ENCODE measurements around the gene ZGPAT.
"Not testable (repeated sequence)": the region's sequence is repeated elsewhere in the genome, so short reads cannot be mapped to it uniquely, and the experiment has no call there.

The ZGPAT gene

DNA sequence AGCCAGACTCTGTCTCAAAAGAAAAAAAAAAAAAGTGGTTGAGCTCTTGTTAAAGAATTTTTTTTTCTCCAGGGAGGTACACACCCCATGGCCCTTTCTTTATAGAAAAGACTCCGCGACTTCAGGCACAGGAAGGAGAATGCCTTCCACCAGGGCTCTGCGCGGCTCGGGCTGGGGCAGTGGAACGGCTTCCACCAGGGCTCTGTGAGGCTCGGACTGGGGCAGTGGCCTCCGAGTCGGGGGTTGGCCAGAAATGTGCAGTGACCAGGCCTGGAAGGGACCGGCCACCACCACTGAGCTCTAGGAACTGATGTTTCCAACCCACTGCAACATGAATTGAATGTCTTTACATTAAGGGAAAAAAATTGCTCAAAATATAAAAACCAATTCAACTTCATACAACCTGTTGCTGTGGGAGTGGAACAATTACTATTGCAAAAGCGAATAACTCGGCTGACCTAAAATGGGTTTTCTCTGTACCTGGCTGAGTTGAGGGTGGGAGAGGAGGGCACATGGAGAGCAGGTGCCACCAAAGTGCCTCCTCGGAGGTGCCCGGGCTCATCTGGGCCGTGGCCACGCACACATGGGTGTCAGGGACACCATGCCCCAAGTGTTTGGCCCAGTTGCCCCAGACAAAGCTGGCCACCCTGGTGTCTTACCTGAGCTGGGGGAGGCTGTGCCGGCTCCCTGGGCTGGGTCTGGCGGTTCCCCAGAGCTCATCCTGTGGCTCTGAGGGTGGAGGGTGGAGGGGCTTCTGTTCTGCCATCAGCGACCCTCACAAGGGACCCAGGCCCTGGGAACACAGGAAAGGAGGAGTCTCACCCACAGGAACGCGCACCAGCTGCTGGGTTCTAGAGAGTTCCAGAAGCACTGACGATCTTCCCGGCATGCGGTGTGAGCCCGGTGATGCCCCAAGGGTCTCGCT is 61.0 kb downstream of the ZGPAT start:
- no peak for DNase-seq

DNA sequence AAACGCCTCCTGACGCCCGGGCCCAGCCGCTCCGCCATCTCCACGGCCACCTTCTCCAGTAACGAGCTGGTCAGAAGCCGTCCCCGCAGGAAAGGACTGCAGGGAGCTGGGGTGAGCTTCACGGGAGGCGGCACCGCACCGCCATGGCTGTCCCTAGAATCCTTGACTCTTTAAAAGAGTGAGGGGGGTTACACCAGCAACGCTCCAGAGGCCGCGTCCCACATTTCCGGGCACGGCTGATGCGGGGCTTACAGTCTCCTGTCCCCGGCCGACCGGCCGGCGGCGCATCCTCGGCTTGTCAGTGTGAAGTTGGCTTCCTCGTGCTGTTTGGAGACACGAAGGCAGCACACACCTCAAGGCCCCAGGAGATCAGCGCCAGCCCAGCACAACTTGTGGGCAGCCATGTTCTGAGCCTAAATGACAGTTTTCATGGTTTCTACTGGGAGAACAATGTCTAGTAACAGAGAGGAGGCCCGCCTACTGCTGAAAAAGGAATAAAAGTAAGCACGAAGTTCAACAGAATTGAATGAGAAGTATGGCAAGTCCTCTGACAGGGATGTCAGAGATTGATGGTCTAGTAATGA is 62.1 kb downstream of the ZGPAT start:
- DNase-seq, result no peak

DNA sequence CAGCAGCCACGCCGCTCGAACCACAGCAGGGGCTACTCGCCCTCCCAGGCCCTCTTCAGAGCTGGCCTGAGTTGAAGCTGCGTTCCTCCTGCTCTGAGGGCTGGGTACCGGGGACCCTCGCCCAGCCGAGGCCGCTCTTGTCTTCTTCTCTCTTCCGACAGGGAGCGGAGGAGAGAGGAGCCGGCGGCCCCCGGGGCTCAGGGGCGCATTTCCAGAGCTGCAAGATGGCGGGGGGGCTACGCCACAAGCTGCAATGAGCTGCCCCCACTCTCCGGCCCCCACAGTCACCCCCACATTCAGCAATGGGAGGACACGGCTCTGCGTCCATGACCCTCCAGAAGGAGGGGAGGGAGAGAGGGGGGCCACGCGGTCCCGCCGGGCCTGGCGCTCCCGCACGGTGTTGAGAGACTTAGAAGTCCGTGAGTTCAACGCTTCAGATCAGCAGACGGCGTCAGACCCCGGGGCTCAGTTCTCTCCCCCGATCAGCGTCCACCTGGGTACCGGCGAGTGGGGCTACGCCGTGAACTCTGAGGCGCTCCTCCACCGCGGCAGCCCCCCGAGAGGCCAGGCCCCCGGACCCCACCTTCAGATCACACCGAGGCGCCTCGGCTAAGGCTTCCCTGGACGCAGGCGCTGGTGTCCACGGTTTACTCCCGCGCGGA is 63.3 kb downstream of the ZGPAT start:
- no peak for DNase-seq

DNA sequence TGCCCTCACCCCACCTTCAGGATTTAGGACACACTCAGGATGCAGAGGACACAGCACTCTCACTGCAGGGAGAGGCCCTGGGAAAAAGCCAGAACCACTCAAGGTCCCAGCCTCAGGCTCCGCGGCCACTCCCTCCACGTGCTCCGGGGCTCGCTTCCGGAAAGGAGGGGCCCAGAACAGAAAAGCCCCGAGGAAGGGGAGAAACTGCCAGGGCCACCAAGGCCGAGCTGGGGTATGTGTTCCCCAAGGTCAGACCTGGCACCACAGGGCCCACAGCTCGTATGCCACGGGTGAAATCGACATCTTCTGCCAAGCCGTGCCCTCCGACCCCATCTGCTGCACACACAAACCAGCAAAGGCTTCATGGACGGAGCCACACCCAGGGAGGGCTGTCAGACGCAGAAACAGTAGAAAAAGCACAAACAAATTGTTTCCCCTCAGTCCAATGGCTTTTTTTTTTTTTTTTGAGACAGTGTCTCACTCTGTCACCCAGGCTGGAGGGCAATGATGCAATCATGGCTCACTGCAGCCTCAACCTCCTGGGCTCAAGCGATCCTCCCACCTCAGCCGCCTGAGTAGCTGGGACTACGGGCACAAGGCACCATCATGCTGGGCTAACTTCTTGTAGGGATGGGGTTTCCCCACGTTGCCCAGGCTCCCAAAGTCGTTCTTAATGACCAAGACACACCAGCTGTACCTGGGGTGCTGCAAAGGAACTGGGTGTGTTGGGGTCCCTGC is 65.1 kb downstream of the ZGPAT start:
- peak; percentile 50 for DNase-seq

DNA sequence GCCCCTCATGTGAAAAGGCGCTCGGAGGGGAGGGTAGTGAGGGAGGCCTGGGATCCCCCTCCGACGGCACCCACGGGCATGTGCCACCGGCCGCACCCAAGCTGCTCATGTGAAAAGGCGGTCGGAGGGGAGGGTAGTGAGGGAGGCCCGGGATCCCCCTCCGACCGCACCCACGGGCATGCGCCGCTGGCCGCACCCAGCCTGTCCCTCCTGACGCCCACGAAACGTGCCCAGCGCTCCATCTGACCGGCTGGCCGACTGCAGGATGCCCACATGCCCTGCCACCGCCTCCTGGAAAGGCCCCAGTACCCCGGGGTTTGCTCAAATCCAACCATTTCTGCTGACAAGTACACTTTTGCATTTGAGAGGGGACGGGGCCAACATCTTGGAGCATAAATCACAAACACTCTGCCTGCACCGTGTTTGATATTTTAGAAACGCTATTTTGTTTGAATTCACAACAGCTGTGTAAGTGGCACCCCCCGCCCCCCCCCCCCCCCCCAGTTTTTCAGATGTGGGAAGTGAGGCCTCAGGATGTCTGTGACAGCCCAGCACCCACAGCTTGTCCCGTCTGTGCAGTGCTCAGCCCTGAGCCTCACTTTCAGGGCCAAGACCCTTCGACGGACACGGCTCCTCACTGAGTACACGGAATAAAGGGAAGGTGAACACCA is 65.9 kb downstream of the ZGPAT start:
- DNase-seq, result no peak

DNA sequence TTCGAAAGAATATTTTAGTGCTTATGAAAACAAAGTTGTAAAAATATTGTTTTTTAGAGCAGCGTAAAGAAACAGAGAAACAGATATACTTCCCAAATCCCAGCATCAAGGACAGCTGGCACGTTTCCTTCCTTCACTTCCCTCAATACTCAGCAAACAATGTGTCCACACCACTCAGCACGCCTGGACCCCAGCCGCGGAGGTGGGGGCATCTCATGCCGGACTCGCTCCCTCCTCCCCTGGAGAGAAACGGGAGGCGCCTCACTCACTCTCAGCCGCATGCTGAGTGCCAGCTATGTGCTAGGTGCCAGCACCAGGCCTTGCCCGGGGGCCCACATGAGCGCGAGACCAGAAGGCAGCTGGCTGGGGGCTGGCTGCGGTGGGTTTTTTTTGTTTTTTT is 66.5 kb downstream of the ZGPAT start:
- no peak for DNase-seq

DNA sequence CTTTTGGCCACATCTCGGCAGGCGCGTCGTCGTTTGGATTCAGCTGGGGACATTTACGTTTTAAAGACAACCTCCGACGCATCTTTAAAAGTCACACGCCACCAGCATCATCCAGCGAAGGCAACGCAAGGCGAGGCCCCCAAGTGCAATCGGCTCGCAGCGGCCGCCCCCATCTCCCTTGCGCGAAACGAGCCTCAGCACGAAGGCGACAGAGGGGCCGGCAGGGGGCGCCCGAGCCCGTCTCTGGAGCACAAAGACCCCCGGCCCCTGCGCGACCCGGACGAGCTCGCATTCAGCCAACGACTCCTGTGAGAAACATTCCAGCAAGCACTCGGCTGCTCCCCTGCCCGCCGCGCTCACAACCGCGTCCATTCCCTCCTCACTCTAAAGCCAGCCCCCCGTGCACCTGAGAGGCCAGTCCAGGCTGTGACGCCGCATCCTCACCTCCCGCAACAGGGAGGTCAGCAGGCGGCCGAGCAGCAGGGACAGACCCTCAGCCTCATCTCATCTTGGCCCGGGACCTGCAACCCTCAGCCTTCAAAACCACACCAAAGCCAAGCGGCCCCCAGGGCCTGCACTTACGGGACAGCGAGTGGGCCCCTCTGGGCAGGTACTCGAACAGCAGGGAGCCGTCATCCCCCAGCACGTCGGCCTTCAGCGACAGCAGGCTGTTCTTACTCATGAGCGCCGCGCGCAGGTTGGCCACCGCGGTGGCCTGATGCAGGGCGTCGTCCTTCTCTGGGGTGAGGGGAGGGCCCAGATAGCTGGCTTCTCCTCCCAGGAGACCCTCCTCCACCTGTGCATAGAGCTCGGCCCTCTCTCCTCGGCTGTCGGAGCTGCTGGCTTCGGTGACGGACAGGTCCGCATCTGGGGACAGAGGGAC is 67.5 kb downstream of the ZGPAT start:
- DNase-seq, result peak; percentile 92

DNA sequence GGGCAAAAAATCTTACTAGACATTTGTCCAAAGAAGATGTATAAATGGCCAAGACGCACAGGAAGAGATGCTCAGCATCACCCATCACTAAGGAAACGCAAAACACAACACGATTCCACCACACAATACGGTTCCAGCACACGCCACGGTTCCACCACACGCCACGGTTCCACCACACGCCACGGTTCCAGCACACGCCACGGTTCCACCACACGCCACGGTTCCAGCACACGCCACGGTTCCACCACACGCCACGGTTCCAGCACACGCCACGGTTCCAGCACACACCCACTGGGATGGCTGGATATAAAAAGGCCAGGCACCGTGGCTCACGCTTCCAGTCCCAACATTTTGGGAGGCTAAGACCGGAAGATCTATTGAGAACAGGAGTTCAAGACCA is 69.0 kb downstream of the ZGPAT start:
- DNase-seq, result not testable (repeated sequence)

DNA sequence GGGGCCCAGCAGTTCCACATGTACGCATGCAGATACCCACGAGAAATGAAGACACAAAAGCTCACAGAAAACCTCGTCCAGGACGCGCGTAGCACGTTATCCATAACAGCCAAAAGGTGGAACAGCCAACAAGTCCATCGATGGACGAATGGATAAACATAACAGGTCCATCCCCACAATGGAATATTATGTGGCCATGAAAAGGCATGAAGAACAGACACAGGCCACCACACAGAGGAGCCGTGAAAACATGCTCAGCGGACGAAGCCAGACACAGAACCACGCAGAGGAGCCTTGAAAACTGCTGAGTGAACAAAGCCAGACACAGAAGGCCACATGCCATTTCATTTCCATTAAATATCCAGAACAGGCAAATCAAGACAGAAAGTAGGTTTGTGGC is 69.8 kb downstream of the ZGPAT start:
- no peak for DNase-seq

DNA sequence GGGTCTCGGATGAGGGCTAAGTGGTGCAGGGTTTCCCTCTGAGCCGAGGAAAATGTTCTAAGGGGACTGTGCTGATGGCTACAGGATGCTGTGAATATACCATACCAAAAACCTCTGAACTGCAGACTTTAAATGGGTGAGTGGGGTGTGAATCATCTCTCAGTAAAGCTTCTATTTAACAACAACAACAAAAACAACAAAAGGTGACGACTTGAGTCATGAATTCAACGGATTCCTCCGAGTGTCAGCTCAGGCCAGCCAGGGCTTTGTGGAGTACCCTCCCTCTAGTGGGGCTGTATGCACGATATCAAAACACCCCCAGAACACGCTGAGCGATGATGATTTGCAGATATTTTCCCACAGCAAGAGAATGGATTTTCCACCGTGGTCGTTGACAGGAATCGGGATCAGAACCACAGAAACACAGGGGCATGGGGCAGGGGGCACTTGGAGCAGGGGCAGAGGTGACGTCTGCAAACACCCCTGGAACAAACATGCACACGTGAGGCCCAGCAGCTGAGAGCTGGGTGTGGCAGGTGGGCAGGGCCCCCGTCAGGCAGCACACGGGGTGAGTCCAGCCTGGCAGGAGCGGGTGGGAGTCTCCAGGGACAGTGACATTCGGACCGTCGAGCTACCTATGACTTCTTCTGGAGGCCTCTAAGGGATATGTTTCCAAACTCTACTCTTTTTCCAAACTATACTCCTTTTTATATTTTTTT is 70.4 kb downstream of the ZGPAT start:
- DNase-seq, result no peak

DNA sequence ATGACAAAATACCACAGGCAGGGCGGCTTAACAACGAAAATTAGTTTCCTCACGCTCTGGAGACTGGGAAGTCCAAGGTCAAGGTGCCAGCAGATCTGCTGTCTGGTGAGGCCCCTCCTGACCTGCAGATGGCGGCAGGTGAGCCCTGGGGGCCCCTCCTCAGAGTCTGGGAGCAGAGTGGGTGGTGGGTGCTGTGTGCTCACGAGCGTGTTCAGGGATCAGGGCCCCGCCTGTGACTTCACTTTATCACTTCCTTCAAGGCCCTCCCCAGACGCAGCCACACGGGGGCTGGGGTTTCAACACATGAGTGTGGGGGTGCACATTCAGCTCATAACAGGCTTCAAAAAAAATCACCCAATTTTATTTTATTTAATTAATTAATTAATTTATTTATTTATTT is 71.0 kb downstream of the ZGPAT start:
- DNase-seq, result no peak

DNA sequence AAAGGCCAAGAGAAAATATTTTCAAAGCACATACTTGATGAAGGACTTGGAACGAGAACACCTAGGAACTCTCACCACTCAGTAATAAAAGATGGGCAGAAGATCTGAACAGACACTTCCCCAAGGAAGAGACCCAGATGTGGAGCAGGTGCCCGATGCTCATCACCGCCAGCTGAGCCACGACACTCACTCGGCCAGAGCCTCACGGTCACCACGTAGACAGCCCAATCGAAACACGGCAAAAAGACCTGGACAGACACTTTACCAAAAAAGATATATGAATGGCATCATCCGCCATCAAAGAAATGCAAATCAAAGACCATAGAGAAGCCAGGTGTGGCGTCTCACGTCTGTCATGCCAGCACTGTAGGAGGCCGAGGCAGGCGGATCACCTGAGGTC is 73.3 kb downstream of the ZGPAT start:
- DNase-seq, result no peak

DNA sequence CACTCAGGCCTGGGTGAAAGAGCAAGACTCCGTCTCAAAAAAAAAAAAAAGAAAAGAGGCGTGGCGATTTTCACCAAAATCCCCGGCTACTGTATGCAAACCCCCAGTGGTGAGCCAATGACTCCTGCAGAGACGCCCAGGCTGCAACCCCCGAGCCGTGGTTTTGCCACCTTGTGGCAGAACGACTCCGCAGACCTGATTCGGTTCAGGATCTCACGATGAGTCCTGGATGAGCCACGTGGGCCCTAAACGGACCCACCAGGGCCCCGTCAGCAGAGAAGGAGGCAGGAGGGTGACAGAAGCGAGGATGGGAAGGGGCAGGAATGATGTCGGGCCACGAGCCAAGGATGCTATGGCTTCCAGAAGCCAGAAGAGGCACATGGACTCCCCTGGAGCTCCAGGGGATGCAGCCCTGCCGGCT is 74.2 kb downstream of the ZGPAT start:
- no peak for DNase-seq

DNA sequence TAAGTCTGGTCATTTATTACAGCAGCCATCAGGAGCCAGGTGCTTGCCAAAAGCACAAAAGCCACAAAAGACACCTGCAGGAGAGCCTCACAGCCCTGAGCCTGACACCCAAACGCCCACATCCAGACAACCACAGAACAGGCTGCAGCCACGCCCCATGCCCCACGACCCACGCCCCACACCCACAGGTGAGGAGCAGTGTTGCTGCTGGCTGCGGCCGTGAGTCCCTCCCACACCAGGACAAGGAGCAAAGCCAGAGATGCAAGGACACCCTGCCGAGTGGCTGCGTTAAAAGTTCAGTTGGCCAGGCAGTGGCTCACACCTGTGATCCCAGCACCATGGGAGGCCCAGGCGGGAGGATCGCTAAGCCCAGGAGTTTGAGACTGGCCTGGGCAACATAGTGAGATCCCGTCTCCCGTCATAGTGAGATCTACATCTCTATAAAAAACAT is 74.7 kb downstream of the ZGPAT start:
- no peak for DNase-seq

DNA sequence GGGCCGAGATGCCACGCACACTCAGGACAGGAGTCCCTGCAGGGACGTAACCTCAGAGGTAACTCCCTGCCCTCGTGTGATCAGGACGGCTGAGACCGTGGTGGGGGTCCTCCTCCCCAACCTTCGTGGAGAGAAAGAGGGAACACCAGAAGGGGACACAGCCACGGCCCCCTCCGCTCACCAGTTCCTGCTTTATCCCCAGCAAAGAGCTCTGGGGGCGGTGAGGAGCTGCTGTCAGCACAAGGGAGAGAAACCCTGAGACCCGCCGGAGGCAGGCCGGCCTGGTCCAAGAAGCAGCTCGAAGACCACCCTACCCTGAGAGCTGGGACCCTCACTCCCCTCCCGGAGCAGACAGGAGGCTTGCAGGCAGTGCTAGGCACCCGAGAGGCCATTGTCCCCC is 76.1 kb downstream of the ZGPAT start:
- DNase-seq, result no peak

DNA sequence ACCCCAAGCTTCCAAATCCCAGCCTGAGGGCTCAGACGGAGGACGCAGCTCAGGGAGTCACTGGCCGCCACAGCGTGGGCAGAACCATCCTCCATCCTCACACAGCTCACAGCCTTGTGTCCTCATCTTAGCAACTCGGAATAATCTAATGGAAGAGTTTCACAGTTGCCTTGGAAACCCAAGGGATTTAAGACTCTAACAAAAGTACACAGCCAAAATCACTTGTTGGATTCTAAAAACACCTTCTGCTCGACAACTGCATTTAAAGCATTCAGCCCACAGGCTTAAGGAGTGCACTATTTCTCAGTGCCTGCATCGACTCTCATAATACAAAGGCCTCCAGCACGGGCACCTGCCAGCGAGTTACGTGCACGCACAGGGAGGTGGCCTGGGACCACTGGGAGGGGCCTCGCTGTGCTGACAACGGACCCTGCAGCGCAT is 77.9 kb downstream of the ZGPAT start:
- no peak for DNase-seq
